ENCODE measurements around the gene CARM1.

The CARM1 gene

DNA sequence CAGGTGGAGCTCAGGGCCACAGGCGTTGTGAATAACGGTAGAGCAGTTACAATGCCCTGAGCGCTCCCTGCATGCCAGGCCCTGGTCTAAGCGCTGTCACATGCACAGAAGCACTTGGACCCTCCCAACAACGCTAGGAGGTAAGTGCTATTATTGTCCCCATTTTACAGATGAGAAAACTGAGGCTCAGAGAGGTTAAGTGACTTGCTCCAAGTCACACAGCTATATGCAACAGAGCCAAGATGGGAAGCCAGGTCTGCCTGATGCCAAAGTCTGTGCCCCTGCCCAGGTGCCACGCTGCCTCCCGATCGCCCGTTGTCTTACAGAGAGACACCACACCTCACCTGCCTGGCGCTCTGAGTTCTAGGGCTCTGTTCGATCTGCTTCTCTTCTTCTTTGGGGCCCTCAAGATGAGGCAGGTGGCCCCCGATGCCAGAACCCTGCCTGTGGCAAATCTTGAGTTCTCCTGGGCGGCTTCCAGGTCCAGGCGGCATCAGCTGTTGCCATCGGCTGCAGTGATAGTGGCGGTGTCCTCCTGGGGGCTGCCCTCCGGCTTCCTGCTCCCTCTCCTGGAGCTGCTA lies 37.1 kb downstream of the CARM1 start:
- no peak for DNase-seq (ENCODE audit: low read depth)

DNA sequence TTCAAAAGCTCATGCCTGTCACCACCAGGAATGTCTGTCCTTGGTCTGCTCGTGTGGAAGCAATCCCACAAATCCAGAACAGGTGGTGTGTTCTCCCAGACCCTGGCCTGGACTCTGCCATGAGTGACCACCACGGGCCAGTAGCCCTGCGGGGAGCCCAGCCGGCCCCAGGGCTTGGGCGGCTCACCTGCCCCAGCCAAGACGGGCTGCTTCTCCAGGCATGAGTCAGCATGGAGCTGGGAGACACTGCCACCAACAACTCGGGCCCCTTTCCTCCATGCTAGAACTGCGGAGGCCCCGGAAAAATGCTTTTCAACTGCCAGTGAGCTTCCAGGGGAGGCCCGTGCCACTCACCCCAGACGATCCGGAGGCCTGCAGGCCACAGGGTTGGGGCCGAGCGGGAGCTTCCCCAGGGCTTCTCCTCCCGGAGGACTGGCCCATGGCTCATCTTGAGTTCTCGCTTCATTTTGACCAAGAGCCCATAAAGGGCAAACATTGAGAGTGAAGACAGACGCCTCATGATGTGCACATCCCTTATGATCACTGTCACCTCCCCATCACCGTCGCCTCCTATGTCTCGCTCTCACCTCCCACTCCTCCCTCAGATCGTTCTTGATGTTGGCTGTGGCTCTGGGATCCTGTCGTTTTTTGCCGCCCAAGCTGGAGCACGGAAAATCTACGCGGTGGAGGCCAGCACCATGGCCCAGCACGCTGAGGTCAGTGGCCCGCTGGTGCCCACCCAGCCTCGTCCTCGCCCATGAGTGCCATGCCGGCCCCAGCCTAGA lies 40.4 kb downstream of the CARM1 start:
- DNase-seq (ENCODE audit: low read depth) = no peak

DNA sequence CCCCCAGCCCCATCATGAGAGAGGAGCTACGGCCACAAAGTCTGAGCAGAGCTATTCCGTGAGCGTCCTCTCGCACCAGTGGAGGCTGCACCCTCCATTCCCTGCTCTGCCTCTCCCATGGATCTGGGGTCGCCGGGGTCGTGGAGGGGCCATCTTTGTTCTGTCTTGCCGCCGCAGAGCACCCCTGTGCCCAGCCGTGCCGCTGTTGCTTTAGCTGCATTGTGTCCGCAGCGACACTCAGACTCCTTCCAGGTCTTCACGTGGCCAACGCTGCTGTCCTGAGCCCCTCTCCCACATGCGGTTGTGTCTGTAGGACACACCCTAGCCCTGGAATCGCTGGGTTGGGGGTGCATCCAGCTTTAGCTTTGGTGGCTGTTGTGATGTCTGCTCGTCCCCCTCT lies 41.3 kb downstream of the CARM1 start:
- no peak for DNase-seq (ENCODE audit: low read depth)

DNA sequence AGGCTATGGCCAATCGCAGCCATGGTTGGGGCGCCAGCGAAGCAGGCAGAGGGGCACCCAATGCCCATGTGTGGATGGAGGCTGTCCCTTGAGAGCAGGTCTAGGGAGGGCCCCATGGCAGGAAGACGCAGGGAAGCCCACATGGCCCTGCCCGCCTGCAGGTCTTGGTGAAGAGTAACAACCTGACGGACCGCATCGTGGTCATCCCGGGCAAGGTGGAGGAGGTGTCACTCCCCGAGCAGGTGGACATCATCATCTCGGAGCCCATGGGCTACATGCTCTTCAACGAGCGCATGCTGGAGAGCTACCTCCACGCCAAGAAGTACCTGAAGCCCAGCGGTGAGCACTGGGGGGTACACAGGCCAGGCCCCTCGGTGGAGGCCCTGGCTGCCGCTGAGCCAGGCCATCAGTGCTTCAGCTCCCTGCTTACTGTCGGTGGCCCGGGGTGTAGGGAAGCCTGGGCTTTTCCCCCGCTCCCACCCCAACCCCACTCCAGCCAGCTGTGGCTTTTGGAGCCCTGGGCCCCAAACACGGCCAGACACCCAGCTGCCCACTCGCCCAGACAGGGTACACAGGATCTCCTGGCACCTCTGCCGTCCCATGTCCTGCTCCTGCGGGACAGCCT lies 42.5 kb downstream of the CARM1 start:
- DNase-seq (ENCODE audit: low read depth) = no peak

DNA sequence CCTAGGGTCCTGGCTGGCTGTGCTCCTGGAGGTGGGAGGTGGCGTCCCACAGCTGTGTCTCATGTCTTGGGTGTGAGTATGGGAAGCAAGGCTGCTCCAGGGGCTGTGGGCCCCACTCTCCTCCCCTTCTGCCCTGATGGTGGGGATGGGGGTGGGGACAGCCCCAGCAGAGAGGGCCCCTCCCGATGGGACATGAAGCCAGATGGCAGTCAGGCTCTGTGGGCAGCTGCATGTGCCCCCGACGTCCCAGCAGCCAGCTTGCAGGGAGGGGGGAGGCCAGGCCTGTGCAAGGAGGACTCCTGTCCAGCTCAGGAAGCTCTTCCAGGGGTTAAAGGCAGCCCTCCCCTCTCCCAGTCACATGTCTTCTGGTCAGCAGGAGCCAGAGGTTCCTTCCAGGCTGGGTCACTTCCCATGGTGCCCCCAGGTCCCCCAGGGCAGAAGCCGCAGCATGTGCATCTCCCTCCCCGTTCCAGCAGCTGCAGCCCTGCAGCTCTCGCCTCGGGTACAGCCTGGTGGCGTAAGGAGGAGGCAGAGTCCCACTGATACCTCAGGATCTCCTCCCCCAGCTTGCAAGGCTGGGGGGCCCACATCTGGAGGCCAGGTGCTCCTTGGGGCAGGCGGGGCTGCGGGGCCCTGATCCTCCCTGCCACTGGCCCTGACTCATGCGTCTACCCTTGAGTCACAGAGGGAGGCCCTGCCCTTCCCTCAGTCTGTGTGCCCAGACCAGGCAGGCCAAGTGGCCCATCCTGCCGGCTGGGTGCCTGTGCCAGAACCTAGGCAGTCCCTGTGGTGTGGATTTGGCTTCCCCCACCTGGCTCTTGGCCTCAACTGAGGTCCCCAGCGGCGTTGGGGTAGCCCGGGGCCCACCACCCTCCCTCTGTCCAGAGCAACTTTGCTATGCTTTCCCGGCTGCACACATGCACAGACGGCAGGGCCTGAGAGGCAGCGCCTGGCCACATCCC lies 44.1 kb downstream of the CARM1 start:
- peak; percentile 45 for DNase-seq (ENCODE audit: low read depth)

DNA sequence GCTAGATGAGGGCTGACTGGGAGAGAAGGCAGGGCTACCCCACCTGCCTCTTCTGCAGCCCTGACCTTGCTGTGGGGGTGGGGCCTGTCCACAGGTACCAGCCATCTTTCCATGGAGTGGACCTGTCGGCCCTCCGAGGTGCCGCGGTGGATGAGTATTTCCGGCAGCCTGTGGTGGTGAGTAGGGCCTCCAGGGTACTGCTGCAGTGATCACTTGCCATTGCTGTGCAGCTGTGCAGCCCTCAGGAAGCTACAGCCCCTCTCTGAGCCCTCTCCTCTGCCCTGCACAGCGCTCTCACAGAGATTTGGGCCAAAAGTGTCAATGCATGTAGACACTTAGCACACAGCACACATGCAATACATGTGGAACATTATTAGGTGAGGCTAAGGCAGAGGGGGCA lies 45.2 kb downstream of the CARM1 start:
- DNase-seq (ENCODE audit: low read depth) = no peak

DNA sequence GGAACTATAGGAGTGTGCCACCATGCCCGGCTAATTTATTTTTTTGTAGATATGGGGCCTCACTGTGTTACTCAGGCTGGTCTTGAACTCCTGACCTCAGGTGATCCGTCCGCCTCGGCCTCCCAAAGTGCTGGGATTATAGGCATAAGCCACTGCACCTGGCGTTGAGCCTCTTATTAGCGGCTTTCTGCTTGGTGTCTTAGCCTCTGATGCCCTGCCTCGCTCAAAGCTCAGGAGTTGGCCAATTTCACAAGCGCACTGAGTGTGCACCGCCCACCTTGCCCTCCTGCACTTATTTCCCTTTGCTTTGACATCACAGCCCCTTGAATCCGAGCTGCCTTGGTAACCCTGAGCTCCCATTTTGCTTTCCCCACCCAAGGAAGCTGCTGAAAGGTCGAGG lies 47.0 kb downstream of the CARM1 start:
- no peak for DNase-seq (ENCODE audit: low read depth)

DNA sequence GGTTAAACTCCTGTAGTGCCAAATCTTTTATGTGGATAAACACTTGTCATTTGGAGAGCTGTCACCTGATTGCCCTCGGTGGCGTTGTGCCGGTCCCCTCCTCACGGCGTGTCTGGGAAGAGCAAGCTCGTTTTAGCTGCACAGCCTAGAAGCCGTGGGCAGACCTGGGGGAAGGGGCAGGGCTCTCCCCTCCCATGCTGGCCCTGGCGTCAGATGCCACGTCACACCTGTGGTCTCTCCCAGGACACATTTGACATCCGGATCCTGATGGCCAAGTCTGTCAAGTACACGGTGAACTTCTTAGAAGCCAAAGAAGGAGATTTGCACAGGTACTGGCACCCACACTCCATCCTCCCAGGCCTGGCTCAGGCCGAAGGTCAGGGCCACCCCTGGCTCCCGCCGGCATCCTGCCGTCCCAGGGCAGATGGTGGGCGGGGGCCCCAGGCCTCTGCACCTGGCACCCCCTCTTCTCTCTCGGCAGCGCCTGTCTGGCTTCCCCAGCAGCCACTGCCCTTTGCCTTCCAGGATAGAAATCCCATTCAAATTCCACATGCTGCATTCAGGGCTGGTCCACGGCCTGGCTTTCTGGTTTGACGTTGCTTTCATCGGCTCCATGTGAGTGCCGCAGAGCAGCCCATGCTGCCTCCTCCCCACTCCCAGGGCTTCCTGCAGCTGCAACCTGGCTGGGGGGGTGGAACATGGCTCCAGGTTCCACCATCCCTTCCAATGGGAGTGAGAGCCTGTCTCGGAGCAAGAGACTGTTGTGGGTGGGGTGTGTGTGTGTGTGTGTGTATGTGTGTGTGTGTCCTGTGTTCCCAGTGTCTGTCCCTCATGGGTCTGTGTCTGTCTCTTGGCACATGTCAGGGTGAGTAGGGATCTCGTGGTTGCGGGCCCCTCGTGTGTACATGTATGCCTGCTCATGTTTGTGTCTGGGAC lies 48.3 kb downstream of the CARM1 start:
- no peak for DNase-seq (ENCODE audit: low read depth)

DNA sequence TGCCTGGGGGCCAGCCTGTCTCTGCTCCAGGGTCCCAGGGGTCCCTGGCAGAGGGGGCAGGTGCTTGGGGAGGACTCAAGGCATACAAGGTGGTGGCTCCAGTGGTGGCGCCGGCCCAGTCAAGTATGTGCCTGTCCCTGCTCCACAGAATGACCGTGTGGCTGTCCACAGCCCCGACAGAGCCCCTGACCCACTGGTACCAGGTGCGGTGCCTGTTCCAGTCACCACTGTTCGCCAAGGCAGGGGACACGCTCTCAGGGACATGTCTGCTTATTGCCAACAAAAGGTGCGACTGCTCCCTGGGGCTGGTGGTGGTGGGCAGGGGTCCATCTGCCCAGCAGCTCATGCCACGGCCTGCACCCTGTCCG lies 48.9 kb downstream of the CARM1 start:
- DNase-seq (ENCODE audit: low read depth) = no peak

DNA sequence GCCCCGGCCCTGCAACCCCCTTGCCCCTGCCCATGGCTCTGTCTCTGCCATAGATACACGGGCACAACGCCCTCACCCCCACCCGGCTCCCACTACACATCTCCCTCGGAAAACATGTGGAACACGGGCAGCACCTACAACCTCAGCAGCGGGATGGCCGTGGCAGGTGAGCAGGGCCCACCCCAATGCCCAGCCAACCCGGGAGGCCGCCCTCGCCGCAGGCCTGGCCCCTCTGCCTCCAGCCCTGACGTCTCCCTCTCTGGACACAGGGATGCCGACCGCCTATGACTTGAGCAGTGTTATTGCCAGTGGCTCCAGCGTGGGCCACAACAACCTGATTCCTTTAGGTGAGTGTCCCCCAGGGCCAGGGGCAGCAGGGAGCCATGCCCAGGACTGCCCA lies 49.4 kb downstream of the CARM1 start:
- no peak for DNase-seq (ENCODE audit: low read depth)

DNA sequence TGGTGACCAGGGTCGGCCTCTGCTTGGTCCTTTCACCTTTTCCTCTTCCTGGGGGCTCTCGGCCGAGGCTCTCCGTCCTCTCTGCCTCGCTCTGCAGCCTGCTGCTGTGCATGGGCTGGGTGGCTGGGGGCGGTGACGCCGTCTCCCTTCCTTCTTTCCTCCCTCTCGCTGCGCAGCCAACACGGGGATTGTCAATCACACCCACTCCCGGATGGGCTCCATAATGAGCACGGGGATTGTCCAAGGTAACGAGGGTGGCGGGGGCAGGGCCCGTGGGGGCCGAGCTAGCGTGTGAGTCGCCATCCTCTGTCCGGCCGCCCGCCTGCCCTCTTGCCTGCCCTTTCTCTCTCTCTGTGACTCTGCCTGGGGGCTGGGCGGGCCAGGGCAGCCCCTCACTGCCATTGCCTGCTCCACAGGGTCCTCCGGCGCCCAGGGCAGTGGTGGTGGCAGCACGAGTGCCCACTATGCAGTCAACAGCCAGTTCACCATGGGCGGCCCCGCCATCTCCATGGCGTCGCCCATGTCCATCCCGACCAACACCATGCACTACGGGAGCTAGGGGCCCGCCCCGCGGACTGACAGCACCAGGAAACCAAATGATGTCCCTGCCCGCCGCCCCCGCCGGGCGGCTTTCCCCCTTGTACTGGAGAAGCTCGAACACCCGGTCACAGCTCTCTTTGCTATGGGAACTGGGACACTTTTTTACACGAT lies 50.0 kb downstream of the CARM1 start:
- DNase-seq (ENCODE audit: low read depth) = no peak

DNA sequence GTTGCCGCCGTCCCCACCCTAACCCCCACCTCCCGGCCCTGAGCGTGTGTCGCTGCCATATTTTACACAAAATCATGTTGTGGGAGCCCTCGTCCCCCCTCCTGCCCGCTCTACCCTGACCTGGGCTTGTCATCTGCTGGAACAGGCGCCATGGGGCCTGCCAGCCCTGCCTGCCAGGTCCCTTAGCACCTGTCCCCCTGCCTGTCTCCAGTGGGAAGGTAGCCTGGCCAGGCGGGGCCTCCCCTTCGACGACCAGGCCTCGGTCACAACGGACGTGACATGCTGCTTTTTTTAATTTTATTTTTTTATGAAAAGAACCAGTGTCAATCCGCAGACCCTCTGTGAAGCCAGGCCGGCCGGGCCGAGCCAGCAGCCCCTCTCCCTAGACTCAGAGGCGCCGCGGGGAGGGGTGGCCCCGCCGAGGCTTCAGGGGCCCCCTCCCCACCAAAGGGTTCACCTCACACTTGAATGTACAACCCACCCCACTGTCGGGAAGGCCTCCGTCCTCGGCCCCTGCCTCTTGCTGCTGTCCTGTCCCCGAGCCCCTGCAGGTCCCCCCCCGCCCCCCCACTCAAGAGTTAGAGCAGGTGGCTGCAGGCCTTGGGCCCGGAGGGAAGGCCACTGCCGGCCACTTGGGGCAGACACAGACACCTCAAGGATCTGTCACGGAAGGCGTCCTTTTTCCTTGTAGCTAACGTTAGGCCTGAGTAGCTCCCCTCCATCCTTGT lies 50.7 kb downstream of the CARM1 start:
- no peak for DNase-seq (ENCODE audit: low read depth)

DNA sequence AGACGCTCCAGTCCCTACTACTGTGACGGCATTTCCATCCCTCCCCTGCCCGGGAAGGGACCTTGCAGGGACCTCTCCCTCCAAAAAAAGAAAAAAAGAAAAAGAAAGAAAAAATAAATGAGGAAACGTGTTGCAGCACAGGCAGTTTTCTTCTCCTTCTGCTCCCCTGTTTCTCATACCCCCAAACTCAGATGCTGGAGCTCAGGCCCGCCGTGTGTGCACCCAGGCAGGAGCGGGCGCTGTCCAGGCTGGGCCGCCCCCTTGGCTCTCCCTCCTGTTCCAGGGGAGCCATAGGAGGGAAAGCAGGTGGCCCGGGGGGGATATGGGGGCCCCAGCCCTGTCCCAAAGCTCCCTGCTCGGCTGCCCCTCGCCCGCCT lies 51.3 kb downstream of the CARM1 start:
- no peak for DNase-seq (ENCODE audit: low read depth)

DNA sequence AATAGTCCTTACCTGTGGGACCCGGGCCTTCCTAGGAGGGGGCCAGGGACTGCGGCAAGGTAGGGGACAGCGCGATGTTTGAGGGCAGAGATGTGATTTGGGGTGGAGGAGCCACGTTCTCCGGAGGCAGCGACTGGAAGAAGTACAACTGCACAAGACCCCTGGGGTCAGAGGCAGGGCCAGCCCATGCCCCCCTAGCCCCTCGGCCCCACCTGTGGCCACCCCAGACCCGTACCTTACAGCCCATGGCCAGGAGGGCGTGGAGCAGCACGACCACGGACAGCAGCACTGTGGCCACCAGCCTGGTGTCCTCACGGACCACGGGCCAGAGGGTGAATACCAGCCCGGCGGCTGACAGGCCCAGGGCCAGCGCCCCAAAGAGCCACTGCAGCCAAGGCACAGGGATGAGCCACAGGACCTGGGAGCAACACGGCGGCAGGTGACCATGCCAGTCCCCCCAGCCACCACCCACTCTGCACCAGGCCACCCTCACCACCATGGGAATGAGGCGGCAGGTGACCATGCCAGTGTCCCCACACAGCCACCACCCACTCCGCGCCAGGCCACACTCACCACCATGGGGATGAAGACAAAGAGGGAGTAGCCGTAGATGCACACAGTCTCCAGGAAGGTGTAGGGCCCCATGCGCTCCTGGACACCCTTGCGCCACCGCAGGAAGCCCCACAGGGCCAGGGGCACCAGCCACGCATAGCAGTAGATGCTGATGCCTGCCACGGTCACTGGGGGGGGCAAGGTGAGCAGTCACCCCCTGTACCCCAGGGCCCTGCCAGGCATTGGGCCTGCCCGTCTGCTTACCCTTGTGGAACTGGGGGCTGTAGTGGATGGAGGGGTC lies 52.1 kb downstream of the CARM1 start:
- DNase-seq (ENCODE audit: low read depth) = no peak

DNA sequence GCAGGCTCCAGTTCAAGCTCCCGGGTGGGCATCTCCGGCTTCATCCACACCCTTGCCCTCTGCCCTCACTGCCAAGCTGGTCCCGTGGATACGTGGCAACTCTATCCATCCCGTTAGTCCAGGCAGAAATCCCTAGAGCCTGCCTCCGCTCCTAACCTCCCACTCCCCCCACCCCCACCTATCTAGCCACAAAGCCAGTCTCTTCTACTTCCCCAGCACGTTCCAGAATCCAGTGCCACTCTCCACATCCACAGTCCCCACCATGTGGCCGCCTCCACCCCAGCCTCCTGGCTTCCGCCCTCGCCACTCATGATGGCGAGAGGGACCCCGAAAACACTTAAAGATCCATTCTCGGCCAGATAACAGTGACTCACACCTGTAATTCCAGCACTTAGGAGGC lies 53.2 kb downstream of the CARM1 start:
- no peak for DNase-seq (ENCODE audit: low read depth)

DNA sequence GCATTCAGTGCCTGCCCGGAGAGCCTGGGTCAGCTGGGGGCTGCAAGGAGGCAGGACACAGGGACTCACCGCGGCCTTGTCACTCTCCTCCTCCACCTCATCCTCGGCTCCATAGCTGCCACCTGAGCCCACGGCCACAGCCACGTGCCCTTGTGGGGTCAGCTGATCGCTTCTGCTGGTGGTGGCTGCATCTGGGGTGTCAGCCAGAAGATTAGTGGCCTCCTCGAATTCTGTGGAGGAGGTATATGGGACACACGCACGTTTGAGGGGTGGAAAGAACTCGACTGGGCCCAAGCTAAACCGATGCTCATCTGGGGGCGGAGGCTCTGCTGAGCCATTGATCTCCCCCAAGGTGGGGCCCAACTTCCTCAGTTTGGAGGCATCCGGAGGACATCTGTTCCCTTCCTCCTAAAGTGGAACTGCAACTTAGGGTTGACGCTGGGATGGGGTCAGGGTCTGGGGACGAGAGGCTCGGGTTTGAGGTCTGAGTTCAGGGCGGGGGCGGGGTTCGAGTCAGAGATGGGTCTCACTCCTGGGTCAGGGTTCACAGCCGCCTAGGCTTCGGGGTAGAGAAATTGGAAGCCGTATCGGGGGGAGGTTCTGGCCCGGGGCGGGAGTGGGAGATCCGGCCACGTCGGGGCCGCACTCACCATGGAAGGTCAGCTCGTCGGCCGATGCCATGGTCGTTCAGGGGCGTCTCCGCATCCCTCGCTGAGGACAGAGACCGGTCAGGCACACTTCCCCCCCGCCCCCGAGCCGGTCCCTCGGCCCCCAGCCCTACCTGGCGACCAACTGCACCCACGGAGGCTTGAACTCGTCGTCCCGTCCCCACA lies 56.6 kb downstream of the CARM1 start:
- DNase-seq (ENCODE audit: low read depth) = no peak

DNA sequence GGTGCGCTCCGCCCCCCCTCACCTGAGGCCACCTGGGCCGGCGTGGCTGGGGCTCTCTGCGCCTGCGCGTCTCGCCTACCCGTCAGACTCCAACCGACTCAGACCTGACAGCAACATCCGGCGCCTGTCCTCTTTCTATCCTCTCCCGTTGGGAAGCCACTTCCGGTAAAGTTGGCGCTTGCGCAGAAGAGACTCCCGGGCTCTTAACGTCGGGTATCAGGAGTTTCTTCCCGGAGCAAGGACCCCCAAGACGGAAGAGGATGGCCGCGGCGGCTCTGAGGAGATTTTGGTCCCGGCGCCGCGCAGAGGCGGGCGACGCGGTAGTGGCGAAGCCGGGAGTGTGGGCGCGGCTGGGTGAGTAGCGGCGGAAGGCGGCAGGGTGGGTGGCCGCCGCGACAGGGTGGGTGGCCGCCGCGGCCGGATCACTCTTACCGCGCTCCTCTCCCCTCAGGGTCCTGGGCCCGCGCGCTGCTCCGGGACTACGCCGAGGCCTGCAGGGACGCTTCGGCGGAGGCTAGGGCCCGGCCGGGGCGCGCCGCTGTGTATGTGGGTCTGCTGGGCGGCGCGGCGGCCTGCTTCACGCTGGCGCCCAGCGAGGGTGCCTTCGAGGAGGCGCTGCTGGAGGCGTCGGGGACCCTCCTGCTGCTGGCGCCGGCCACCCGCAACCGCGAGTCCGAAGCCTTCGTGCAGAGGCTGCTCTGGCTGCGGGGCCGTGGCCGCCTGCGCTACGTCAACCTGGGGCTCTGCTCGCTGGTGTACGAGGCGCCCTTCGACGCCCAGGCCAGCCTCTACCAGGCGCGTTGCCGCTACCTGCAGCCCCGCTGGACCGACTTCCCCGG lies 57.4 kb downstream of the CARM1 start, which contains the start of the genes TIMM29 and YIPF2:
TIMM29 (plus strand) TSS at position 249 of the 839 bp plus-strand sequence; CDS start at position 261, 12 bp downstream.
YIPF2 (minus strand) TSS at position 77 of the 839 bp plus-strand sequence. CDS start 229 bp downstream, outside the sequence.
- DNase-seq (ENCODE audit: low read depth) = peak; percentile 92
